GM21786 (cell line): ENCODE measurements around the gene CRYBG2.
A peak's percentile ranks its signal among the peaks of the same experiment; 100 is the strongest.
"Not testable (repeated sequence)": the region's sequence is repeated elsewhere in the genome, so short reads cannot be mapped to it uniquely, and the experiment has no call there.

Source experiments
- ATAC-seq: cut with Tn5 transposase; IDR thresholded peaks from one replicate; pipeline ENCODE4 v1.9.1; 2021; ENCODE audit not compliant: unreplicated experiment

The CRYBG2 gene

GRCh38 chr1:26296340-26297056 lies 57.4 kb downstream of the CRYBG2 start:
- no peak for ATAC-seq

- no peak for ATAC-seq
Measured at GRCh38 chr1:26295194-26296138, 58.5 kb downstream of the CRYBG2 start.

GRCh38 chr1:26293911-26294463 lies 59.9 kb downstream of the CRYBG2 start:
- ATAC-seq, result no peak

- not testable (repeated sequence) for ATAC-seq
Measured at GRCh38 chr1:26292735-26293134, 61.2 kb downstream of the CRYBG2 start.

GRCh38 chr1:26291939-26292338 lies 62.0 kb downstream of the CRYBG2 start:
- no peak for ATAC-seq

- ATAC-seq, result no peak
Measured at GRCh38 chr1:26291433-26291832, 62.5 kb downstream of the CRYBG2 start.

GRCh38 chr1:26290882-26291261 lies 63.1 kb downstream of the CRYBG2 start:
- ATAC-seq, result no peak

GRCh38 chr1:26290122-26290881 lies 63.6 kb downstream of the CRYBG2 start:
- no peak for ATAC-seq

GRCh38 chr1:26289158-26290059 lies 64.5 kb downstream of the CRYBG2 start:
- peak; percentile 39 for ATAC-seq

- no peak for ATAC-seq
Measured at GRCh38 chr1:26288311-26288941, 65.5 kb downstream of the CRYBG2 start.

GRCh38 chr1:26287811-26288210 lies 66.1 kb downstream of the CRYBG2 start:
- no peak for ATAC-seq

- ATAC-seq, result peak; percentile 39
Measured at GRCh38 chr1:26287033-26287711, 66.8 kb downstream of the CRYBG2 start.

GRCh38 chr1:26286064-26286416 lies 67.9 kb downstream of the CRYBG2 start:
- ATAC-seq, result no peak

GRCh38 chr1:26285366-26286063 lies 68.4 kb downstream of the CRYBG2 start:
- ATAC-seq, result no peak

- ATAC-seq, result peak; percentile 20
Measured at GRCh38 chr1:26284597-26285347, 69.2 kb downstream of the CRYBG2 start.

- ATAC-seq, result no peak
Measured at GRCh38 chr1:26283871-26284596, 69.9 kb downstream of the CRYBG2 start.

- no peak for ATAC-seq
Measured at GRCh38 chr1:26283279-26283853, 70.6 kb downstream of the CRYBG2 start.
